GM21515 (cell line): ENCODE results near the gene IL1RAPL1.

Experiments
- ATAC-seq: cut with Tn5 transposase; IDR thresholded peaks from one replicate; pipeline ENCODE4 v1.9.1; 2021; ENCODE audit not compliant: unreplicated experiment

Gene IL1RAPL1

GRCh38 chrX:28946846-28947245 is 359.6 kb downstream of the IL1RAPL1 start:
- ATAC-seq = no peak

DNA sequence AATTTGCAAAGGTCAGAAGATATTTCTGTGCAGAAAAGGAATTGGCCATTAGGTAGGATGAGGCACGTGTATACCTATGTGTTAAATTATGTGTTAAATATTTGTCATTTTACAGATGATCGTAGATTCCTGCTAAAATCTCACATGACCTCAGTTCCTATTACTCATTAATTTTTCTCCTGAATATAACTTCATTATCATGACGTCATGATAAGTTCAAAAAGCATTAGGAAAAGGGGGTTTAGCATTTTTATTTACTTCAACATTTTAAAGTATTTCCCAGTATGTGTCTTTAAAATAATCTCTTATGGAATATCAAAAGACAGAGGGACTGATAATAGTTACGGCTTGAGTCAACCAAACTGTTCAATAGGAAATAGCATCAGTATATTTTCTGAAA is 372.8 kb downstream of the IL1RAPL1 start:
- ATAC-seq = no peak

GRCh38 chrX:28966331-28966730 is 379.1 kb downstream of the IL1RAPL1 start:
- no peak for ATAC-seq

DNA sequence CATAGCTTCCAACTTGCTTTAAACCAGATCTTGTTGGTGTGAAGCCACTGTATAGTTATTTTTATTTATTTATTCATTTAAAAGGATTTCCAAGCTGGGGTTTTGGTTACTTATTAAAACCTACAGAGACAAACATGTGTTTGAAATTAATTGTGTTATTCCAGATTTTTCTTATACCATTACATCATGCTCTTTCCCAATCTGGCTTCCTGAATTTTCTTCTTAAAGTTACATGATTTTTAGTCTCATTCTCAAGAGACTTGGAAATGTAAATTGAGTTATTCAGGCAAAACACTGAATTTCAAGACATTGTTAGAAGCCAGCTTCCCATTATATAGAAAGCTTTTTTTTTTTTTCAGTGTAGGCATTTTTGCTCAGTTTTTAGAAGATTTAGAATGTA is 381.9 kb downstream of the IL1RAPL1 start:
- no peak for ATAC-seq

GRCh38 chrX:28979877-28980276 is 392.6 kb downstream of the IL1RAPL1 start:
- no peak for ATAC-seq

DNA sequence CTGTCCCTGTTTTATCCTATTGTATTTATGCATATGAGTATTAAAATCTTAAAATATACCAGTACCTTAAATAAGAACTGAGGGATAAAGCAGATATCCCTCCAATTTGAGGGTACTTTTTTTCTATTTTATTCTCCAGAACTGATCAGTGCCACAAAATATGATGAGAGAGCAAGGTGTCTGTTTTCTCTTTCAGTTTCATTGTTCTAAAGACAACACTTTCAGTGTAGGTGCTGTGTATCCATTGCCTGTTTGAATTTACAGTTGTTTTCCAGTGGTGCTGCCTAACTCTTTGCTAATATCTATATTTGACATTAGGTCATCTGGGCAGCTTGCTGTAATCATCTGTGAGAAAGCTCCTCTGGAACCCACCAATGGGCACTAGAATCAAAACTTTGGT is 394.7 kb downstream of the IL1RAPL1 start:
- ATAC-seq = no peak

GRCh38 chrX:28988246-28988645 is 401.0 kb downstream of the IL1RAPL1 start:
- ATAC-seq = no peak

DNA sequence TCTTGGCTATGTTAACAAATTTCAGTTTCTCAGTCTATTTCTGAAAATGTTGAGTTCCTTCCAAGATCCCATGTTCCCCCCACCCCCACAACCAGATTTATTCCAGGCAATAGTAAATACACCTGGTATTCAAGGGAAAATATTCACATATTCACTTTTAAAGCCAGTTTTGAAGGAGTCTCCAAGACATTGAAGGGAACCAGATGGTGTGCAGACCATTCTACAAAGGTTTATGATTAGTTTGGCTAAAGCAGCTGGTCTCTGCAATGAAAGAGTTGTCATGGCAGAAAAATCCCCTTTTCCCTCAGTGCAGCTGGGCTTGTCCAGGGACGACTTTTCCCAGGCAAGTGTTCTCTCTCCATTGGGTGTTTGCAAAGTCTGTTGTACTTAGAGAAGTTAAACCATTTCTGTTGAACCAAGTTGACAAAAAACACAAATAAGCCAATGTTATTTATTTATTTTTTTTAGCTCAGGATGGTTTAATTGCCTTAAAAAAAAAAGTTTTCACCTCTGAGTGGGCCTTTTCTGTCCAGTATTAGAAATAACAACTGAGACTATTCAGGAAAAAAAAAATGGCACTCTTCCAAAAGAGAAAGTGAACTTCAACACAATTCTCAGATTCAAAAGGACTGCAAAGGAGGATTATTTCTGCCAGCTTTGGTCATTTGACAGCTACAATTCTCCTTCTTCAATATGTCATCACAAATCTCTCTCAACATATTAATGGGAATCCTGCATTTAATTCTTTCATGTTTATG is 410.6 kb downstream of the IL1RAPL1 start:
- no peak for ATAC-seq

DNA sequence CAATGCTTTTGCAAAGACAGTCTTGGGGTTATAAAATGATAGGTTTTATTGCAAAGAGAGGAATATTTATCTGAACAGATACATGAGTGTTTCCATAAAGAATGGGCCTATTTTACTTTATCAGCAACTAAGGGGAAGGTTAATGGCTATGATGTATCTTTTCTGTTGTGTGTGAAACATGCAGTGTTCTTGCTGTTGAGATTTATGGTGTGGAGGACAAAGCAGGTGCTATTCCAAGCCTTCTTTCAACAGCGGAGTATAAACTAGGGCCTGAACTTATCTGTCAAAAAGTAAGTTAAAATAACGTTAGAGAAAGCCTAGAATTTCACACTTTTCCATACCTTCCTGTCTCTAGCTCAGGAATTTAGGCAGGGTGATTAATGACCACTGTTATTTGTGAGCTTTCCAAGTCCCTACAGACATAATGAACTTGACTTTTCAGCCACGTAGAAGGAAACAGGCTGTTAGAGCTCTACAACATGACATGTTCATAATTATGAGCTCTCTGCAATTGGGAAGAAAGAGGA is 411.4 kb downstream of the IL1RAPL1 start:
- ATAC-seq = no peak

DNA sequence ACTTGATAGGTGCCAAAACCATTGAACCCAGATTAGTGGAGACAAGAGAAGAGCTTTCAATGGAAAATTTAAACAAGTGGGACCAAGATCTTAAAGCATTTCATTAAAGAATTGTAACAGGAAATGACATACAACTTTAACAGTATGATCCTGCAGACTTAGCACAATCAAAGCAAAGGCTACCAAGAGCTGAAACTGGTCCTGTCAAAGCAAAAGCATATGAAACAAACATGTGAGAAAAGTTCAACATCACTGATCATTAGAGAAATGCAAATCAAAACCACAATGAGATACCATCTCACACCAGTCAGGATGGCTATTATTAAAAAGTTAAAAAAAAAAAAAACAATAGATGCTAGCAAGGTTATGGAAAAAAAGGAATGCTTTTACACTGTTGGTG is 425.6 kb downstream of the IL1RAPL1 start:
- ATAC-seq = no peak

DNA sequence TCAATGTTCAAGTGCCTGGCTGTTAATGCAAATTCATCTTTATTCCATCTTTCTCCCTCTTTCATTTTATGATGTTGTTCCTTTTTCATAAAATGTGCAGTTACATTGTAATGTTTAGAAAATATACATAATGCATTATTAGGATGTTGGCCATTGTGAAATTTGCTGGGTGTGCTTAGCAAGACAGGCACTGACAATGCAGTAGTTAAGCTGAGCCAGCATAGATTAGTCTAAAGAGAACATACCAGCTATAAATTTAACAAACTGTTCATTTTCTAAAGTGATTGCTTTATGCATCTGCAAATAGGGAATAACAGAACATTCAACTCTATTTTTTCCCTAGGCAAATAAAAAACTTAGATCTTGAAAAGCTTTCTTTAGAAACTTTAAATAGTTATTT is 436.0 kb downstream of the IL1RAPL1 start:
- no peak for ATAC-seq

GRCh38 chrX:29024871-29025270 is 437.6 kb downstream of the IL1RAPL1 start:
- no peak for ATAC-seq

- no peak for ATAC-seq
Measured at GRCh38 chrX:29039501-29039900, 452.3 kb downstream of the IL1RAPL1 start.

DNA sequence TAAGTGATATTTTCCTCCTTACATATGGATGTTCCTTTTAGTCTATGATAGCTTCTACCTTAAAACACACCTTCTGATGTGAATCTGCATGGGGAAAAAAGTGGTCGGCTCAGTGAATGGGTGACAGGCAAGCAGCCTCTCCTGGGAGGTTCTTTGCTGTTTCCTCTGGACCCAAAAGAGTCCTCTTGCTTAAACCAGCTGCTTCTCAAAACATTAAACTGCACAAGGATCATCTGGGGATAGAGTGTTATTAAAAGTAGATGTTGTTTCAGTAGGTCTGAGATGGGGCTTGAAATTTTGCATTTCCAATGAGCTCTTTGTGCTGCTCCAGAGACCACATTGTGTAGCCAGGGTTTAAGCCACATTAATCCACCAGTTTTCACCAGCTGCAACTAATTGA is 452.9 kb downstream of the IL1RAPL1 start:
- no peak for ATAC-seq

DNA sequence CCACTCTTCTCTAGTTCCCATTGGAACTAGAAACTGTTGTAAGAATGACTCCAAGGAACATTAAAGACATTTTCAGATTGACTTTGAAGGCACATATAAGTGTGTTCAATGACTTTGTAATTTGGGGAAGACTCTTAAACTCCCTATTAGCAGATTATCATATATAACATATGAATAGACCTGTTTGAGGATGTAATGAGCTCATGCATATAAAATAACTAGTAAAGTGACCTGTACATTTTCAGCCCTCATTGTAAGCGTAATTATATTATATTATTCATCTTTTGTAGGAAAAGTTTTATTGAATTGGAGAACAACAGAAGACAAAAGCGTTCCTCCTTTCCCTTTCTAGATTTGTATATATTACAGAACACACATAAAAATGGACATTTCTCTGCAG is 455.1 kb downstream of the IL1RAPL1 start:
- no peak for ATAC-seq

- no peak for ATAC-seq
Measured at GRCh38 chrX:29043746-29044145, 456.5 kb downstream of the IL1RAPL1 start.

- ATAC-seq = no peak
Measured at GRCh38 chrX:29044423-29045184, 457.4 kb downstream of the IL1RAPL1 start.

DNA sequence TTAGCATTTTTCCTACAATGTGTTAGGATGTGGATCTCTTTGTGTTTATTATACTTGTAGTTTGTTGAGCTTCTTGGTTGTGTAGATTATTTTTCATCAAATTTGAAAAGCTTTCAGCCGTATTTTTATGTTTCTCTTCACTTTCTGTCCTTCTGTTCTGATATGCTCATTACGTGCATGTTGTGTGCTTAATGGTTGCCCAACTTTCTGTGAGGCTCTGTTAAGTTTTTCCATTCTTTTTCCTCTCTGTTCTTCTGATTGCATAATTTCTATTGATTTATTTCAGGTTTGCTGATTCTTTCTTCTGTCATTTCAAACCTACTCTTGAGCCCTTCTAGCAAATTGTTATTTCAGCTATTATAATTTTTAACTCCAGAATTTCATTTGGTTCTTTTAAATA is 478.2 kb downstream of the IL1RAPL1 start:
- no peak for ATAC-seq

DNA sequence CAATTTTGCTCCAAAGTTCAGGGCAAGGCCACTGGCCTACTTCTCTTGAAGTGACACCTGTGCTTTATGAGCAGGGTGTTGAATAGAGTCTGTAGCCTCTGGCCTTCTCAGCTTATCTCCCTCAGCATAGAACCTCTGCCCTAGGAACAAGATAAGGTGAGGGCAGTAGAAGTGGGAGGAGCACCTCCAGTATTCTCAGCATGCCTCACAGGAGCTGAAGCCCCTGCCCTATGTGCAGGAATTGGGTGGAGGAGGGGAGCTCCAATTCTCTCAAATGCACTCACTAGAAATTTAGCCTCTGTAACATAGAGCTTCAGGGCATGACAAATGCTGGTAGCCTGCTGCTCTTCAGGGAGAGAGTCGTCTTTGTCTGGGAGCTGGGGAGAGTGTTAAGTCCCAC is 479.3 kb downstream of the IL1RAPL1 start:
- ATAC-seq = no peak

DNA sequence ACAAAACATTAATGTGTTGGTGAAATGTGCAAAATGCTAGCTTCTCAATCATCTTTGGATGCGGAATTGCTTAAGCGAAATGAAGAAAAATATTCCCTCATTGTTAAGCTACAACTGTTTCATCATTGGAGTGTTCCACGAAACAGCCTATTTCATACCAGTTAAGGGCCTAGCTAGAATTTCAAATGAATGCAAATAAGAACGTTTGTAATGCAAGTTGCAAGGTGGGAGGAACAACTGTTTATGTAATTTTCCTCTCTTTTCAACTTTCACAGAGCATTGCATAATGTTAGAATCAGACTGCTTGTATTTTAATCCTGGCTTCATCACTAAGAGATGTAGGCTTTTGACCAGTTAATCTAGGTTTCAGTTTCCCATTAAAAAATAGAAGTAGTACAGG is 480.1 kb downstream of the IL1RAPL1 start:
- no peak for ATAC-seq

DNA sequence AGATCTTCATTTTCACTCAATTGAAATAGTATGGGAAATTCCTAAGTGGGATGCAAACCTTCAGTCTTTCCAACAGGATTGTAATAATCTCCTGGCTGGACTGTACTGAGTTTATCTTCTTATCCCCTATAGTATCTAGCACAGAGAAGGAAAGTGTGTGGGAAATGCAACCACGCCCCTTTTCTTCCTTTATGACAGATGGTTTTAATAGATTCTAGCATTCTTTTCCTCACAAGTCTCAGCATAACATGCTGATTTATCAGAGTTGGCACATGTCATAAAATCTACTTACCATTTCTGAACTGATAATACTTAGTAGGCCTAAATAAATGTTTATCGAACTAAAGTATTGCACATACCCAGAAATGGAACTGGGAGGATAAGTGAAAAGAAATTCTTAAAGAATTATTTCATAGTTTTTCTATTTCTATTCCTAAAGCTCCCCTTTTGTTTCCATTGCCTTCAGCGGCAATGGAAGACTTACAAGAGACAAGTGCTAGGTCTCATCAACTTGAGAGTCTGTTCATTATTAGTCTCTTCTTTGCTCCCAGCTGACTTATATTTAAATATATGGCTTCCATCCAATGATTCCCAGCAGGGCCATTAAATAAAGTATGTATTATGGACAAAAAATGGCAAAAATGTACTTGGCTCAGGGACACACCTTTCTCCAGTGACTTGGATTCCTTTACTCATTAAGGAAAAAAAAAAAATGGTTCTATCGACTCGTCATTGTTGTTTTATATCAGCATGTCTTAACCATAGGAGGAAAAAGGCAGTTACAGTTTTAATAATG is 484.5 kb downstream of the IL1RAPL1 start:
- ATAC-seq = no peak
